ENCODE data around the gene OXT. TPM values are rescaled to one million over a fixed set of nuclear protein-coding genes. Genes with fewer than 3 reads are reported as not detected.

OXT gene
- total and polyA plus RNA-seq, 4 donors = 0.75 to 41.6 (median 4.3) TPM

DNA sequence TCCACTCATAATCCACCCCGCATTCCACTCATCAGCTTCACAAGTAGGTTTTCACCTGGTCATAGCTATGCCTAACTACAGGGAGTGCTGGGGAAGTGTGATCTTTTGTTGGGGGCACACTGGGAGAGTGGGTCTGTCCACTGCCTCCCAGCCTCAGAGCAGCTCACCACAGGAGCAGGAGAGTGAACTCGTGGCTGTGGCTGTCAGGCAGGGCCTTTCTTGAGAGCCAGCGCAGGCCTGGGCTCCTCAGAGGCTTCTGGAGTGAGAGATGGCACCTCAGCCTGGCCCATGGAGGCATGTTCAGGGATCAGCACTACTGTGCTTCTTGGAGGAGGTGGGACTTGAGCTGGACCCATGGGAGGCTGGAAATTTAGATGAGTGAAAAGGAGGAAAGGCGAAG is 32.0 kb upstream of the OXT start:
- no peak for DNase-seq (ENCODE audit: low spot score)
- no peaks in the 10 kb centered on the region for H3K27me3 ChIP-seq (ENCODE audit: control insufficient read depth in 4 of 4, insufficient read depth in 4 of 4, low read length in 3 of 4)
- 95% methylated on average over 4 of the region's 4 CpGs for WGBS
- no peak overlapping the region for H3K4me3 ChIP-seq (ENCODE audit: low read depth in 1 of 3, low read length in 3 of 3)
- H3K27ac ChIP-seq (ENCODE audit: low read depth in 1 of 2, low read length in 2 of 2) = no peak overlapping the region
- peaks cover 5 to 32% (median 20%) of the 10 kb centered on the region in 4 donors for H3K4me1 ChIP-seq (ENCODE audit: control insufficient read depth in 4 of 4, insufficient read depth in 4 of 4, low read length in 3 of 4)
- peaks cover 0 to 25% (median 17%) of the 10 kb centered on the region in 4 donors for H3K36me3 ChIP-seq (ENCODE audit: control insufficient read depth in 4 of 4, insufficient read depth in 3 of 4, low read depth in 1 of 4, low read length in 3 of 4)
- no peaks in the 10 kb centered on the region for H3K9me3 ChIP-seq (ENCODE audit: control insufficient read depth in 4 of 4, low read length in 3 of 4)
- H3K9ac ChIP-seq (ENCODE audit: low read depth in 1 of 2, low read length in 2 of 2) = no peak overlapping the region
- TF ChIP-seq, protein P1, sequence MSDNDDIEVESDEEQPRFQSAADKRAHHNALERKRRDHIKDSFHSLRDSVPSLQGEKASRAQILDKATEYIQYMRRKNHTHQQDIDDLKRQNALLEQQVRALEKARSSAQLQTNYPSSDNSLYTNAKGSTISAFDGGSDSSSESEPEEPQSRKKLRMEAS (IDR thresholded peaks at IDR 0.05) = no peak
- TF ChIP-seq, protein P2, sequence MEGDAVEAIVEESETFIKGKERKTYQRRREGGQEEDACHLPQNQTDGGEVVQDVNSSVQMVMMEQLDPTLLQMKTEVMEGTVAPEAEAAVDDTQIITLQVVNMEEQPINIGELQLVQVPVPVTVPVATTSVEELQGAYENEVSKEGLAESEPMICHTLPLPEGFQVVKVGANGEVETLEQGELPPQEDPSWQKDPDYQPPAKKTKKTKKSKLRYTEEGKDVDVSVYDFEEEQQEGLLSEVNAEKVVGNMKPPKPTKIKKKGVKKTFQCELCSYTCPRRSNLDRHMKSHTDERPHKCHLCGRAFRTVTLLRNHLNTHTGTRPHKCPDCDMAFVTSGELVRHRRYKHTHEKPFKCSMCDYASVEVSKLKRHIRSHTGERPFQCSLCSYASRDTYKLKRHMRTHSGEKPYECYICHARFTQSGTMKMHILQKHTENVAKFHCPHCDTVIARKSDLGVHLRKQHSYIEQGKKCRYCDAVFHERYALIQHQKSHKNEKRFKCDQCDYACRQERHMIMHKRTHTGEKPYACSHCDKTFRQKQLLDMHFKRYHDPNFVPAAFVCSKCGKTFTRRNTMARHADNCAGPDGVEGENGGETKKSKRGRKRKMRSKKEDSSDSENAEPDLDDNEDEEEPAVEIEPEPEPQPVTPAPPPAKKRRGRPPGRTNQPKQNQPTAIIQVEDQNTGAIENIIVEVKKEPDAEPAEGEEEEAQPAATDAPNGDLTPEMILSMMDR (IDR thresholded peaks at IDR 0.05; ENCODE audit: low read depth, low read length, missing input control) = no peak
- TF ChIP-seq RXRA (IDR thresholded peaks at IDR 0.05) = no peak
- TF ChIP-seq, protein P3, sequence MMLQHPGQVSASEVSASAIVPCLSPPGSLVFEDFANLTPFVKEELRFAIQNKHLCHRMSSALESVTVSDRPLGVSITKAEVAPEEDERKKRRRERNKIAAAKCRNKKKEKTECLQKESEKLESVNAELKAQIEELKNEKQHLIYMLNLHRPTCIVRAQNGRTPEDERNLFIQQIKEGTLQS (IDR thresholded peaks at IDR 0.05) = no peak
- TF ChIP-seq, protein P4, sequence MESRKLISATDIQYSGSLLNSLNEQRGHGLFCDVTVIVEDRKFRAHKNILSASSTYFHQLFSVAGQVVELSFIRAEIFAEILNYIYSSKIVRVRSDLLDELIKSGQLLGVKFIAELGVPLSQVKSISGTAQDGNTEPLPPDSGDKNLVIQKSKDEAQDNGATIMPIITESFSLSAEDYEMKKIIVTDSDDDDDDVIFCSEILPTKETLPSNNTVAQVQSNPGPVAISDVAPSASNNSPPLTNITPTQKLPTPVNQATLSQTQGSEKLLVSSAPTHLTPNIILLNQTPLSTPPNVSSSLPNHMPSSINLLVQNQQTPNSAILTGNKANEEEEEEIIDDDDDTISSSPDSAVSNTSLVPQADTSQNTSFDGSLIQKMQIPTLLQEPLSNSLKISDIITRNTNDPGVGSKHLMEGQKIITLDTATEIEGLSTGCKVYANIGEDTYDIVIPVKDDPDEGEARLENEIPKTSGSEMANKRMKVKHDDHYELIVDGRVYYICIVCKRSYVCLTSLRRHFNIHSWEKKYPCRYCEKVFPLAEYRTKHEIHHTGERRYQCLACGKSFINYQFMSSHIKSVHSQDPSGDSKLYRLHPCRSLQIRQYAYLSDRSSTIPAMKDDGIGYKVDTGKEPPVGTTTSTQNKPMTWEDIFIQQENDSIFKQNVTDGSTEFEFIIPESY (IDR thresholded peaks at IDR 0.05) = no peak

DNA sequence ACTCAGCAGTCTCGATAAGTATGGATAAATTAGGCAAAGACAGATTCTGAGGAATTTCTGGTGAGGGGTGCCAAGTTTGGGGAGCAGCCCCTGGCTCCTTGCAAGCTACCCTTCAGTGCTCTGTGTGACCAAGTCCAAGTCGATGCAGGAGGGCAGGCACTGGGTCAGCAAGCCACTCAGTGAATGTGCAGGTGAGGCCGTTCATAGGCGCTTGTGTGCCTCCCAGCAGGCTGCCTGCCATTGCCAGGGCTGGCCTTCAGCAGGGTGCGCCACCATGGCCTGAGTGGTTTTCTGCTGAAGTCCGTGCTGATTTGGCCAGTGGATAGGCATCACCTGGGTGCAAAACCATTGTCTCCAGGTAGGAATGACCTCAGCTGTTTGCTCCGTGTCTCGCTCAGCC is 31.3 kb upstream of the OXT start:
- no peak overlapping the region for H3K9ac ChIP-seq (ENCODE audit: low read depth in 1 of 2, low read length in 2 of 2)
- no peak overlapping the region for H3K4me3 ChIP-seq (ENCODE audit: low read depth in 1 of 3, low read length in 3 of 3)
- H3K9me3 ChIP-seq (ENCODE audit: control insufficient read depth in 4 of 4, low read length in 3 of 4) = no peaks in the 10 kb centered on the region
- WGBS = 96% methylated on average over 8 of the region's 8 CpGs
- no peak overlapping the region for H3K27ac ChIP-seq (ENCODE audit: low read depth in 1 of 2, low read length in 2 of 2)
- no peaks in the 10 kb centered on the region for H3K27me3 ChIP-seq (ENCODE audit: control insufficient read depth in 4 of 4, insufficient read depth in 4 of 4, low read length in 3 of 4)
- TF ChIP-seq, protein P3 (IDR thresholded peaks at IDR 0.05) = no peak
- TF ChIP-seq HNF4A (conservative IDR thresholded peaks at IDR 0.05) (no peak), NR2F2 (IDR thresholded peaks at IDR 0.05) (no peak), SP1 (IDR thresholded peaks at IDR 0.05) (no peak), FOXA2 (IDR thresholded peaks at IDR 0.05) (no peak), YY1 (IDR thresholded peaks at IDR 0.05) (no peak), RAD21 (IDR thresholded peaks at IDR 0.05) (no peak), HNF4G (IDR thresholded peaks at IDR 0.05) (no peak), RXRA (IDR thresholded peaks at IDR 0.05) (no peak), EGR1 (IDR thresholded peaks at IDR 0.05; ENCODE audit: low read depth in 2 of 2) (no peak), JUND (IDR thresholded peaks at IDR 0.05) (no peak), GABPA (IDR thresholded peaks at IDR 0.05 in 1 of 2, conservative IDR thresholded peaks at IDR 0.05 in 1 of 2) (no peak), FOXA1 (IDR thresholded peaks at IDR 0.05) (no peak), TAF1 (conservative IDR thresholded peaks at IDR 0.05) (no peak)
- TF ChIP-seq, protein P1 (IDR thresholded peaks at IDR 0.05) = no peak
- TF ChIP-seq, protein P4 (IDR thresholded peaks at IDR 0.05) = no peak
- TF ChIP-seq, protein P5, sequence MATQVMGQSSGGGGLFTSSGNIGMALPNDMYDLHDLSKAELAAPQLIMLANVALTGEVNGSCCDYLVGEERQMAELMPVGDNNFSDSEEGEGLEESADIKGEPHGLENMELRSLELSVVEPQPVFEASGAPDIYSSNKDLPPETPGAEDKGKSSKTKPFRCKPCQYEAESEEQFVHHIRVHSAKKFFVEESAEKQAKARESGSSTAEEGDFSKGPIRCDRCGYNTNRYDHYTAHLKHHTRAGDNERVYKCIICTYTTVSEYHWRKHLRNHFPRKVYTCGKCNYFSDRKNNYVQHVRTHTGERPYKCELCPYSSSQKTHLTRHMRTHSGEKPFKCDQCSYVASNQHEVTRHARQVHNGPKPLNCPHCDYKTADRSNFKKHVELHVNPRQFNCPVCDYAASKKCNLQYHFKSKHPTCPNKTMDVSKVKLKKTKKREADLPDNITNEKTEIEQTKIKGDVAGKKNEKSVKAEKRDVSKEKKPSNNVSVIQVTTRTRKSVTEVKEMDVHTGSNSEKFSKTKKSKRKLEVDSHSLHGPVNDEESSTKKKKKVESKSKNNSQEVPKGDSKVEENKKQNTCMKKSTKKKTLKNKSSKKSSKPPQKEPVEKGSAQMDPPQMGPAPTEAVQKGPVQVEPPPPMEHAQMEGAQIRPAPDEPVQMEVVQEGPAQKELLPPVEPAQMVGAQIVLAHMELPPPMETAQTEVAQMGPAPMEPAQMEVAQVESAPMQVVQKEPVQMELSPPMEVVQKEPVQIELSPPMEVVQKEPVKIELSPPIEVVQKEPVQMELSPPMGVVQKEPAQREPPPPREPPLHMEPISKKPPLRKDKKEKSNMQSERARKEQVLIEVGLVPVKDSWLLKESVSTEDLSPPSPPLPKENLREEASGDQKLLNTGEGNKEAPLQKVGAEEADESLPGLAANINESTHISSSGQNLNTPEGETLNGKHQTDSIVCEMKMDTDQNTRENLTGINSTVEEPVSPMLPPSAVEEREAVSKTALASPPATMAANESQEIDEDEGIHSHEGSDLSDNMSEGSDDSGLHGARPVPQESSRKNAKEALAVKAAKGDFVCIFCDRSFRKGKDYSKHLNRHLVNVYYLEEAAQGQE (IDR thresholded peaks at IDR 0.05) = no peak
- TF ChIP-seq, protein P2 (IDR thresholded peaks at IDR 0.05; ENCODE audit: low read depth, low read length, missing input control) = no peak
- H3K4me1 ChIP-seq (ENCODE audit: control insufficient read depth in 4 of 4, insufficient read depth in 4 of 4, low read length in 3 of 4) = peaks cover 5 to 35% (median 21%) of the 10 kb centered on the region in 4 donors
- H3K36me3 ChIP-seq (ENCODE audit: control insufficient read depth in 4 of 4, insufficient read depth in 3 of 4, low read depth in 1 of 4, low read length in 3 of 4) = peaks cover 0 to 22% (median 17%) of the 10 kb centered on the region in 4 donors
- no peak for DNase-seq (ENCODE audit: low spot score)

All from liver (tissue), 9 donors.